ENCODE data around the gene DGKI. TPM values are rescaled to one million over a fixed set of nuclear protein-coding genes. Genes with fewer than 3 reads are reported as not detected.

The DGKI gene
- total RNA-seq, 1 experiment from 2014 or later = 0.15 TPM

DNA sequence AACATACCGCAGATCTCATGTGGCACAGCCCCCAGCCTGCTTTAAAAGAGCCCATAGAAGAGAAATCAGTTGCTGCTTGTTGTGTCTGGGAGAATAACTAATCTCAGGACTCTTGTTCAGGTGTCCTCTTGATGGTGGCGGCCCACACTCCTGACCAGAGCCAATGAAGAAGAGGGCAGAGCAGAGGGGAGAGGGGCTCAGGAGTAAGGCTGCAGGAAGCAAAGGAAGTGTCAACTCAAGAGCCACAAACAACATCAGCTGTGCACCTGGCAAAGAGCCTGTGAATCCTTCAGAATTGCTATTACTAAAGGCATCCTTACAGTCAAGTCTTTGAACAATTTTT lies 443.4 kb downstream of the DGKI start:
- ChIA-PET POLR2A (no interaction called here), RAD21 (ENCODE audit: low non-redundant PET in 1 of 2, low total read pairs in 2 of 2, uncharacterized antibody in 2 of 2, unreplicated experiment in 2 of 2) (no interaction called here), CTCF (no interaction called here)
- Histone ChIP-seq H2AFZ (ENCODE audit: low read depth, low read length, poor library complexity, severe bottlenecking) (no peak overlapping the region), H3K4me3 (replicated peaks in 1 of 2; ENCODE audit: low read depth in 1 of 2, low read length in 2 of 2) (no peak overlapping the region), H3K79me2 (ENCODE audit: insufficient read depth, low read length) (no peaks in the 10 kb centered on the region), H3K9ac (ENCODE audit: low read length) (no peak overlapping the region), H4K20me1 (ENCODE audit: insufficient read depth) (no peaks in the 10 kb centered on the region), H3K4me1 (ENCODE audit: control insufficient read depth in 1 of 2, insufficient read depth in 2 of 2, low read length in 2 of 2) (no peaks in the 10 kb centered on the region), H3K4me2 (ENCODE audit: low read length) (no peak overlapping the region), H3K27ac (ENCODE audit: low read depth, low read length) (no peak overlapping the region), H3K9me3 (ENCODE audit: control insufficient read depth in 1 of 2, insufficient read depth in 1 of 2, low read depth in 1 of 2, low read length in 2 of 2) (peaks cover 0 to 6% of the 10 kb centered on the region in 2 experiments; a peak in 2 of 4 replicates), H3K36me3 (ENCODE audit: control insufficient read depth in 1 of 2, insufficient read depth in 2 of 2, low read length in 2 of 2) (no peaks in the 10 kb centered on the region), H3K27me3 (ENCODE audit: insufficient read depth, low read length) (no peaks in the 10 kb centered on the region), H3K9me2 (ENCODE audit: insufficient read depth) (no peaks in the 10 kb centered on the region)
- no TSS peak for BruUV-seq (replicated peaks)
- DNase-seq (ENCODE audit: low read depth, low spot score) (no peak), ATAC-seq (no peak)
- TF ChIP-seq POLR2AphosphoS5 (IDR thresholded peaks at IDR 0.05; ENCODE audit: low read depth, low read length) (no peak), ATF3 (IDR thresholded peaks at IDR 0.05) (no peak), CBX3 (IDR thresholded peaks at IDR 0.05; ENCODE audit: low read depth) (no peak), EZH2 (IDR thresholded peaks at IDR 0.05) (no peak), SIN3A (IDR thresholded peaks at IDR 0.05; ENCODE audit: low read depth) (no peak), CEBPB (IDR thresholded peaks at IDR 0.05; ENCODE audit: low read depth) (no peak), ELF1 (IDR thresholded peaks at IDR 0.05; ENCODE audit: borderline replicate concordance, low read depth) (no peak), EGR1 (IDR thresholded peaks at IDR 0.05; ENCODE audit: low read depth) (no peak), ZFX (IDR thresholded peaks at IDR 0.05) (no peak), TCF7L2 (IDR thresholded peaks at IDR 0.05; ENCODE audit: borderline replicate concordance, extremely low read depth, insufficient read depth, insufficient read length) (no peak), FOSL1 (IDR thresholded peaks at IDR 0.05; ENCODE audit: low read depth) (no peak), JUND (IDR thresholded peaks at IDR 0.05) (no peak), SP1 (IDR thresholded peaks at IDR 0.05; ENCODE audit: low read depth) (no peak)
- TF ChIP-seq, protein P1, sequence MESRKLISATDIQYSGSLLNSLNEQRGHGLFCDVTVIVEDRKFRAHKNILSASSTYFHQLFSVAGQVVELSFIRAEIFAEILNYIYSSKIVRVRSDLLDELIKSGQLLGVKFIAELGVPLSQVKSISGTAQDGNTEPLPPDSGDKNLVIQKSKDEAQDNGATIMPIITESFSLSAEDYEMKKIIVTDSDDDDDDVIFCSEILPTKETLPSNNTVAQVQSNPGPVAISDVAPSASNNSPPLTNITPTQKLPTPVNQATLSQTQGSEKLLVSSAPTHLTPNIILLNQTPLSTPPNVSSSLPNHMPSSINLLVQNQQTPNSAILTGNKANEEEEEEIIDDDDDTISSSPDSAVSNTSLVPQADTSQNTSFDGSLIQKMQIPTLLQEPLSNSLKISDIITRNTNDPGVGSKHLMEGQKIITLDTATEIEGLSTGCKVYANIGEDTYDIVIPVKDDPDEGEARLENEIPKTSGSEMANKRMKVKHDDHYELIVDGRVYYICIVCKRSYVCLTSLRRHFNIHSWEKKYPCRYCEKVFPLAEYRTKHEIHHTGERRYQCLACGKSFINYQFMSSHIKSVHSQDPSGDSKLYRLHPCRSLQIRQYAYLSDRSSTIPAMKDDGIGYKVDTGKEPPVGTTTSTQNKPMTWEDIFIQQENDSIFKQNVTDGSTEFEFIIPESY (IDR thresholded peaks at IDR 0.05; ENCODE audit: extremely low read depth, insufficient replicate concordance, low read length) = no peak
- TF ChIP-seq, protein P2, sequence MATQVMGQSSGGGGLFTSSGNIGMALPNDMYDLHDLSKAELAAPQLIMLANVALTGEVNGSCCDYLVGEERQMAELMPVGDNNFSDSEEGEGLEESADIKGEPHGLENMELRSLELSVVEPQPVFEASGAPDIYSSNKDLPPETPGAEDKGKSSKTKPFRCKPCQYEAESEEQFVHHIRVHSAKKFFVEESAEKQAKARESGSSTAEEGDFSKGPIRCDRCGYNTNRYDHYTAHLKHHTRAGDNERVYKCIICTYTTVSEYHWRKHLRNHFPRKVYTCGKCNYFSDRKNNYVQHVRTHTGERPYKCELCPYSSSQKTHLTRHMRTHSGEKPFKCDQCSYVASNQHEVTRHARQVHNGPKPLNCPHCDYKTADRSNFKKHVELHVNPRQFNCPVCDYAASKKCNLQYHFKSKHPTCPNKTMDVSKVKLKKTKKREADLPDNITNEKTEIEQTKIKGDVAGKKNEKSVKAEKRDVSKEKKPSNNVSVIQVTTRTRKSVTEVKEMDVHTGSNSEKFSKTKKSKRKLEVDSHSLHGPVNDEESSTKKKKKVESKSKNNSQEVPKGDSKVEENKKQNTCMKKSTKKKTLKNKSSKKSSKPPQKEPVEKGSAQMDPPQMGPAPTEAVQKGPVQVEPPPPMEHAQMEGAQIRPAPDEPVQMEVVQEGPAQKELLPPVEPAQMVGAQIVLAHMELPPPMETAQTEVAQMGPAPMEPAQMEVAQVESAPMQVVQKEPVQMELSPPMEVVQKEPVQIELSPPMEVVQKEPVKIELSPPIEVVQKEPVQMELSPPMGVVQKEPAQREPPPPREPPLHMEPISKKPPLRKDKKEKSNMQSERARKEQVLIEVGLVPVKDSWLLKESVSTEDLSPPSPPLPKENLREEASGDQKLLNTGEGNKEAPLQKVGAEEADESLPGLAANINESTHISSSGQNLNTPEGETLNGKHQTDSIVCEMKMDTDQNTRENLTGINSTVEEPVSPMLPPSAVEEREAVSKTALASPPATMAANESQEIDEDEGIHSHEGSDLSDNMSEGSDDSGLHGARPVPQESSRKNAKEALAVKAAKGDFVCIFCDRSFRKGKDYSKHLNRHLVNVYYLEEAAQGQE (IDR thresholded peaks at IDR 0.05; ENCODE audit: low read depth) = no peak
- intact Hi-C loops (cut with micrococcal nuclease) = no loop called here

All from HCT116 (cell line).